Stomach (tissue), 4 donors: ENCODE data around the gene TRAF1.

Experiments
- CTCF ChIP-seq, 7 experiments: fragments of 450-650 bp in 4 of 7; fragments of 200-600 bp in 3 of 7; sonication (generic) in 3 of 7; IDR thresholded peaks; one replicate each; pipeline ENCODE4 v1.5.1; 2016 to 2019; ENCODE audit warnings: antibody characterized with exemption in 7 of 7, control low read depth in 2 of 7, mild to moderate bottlenecking in 1 of 7
- POLR2A ChIP-seq, 4 donors: fragments of 450-650 bp; IDR thresholded peaks; one replicate each; pipeline ENCODE4 v1.6.1; 2016; ENCODE audit warnings: antibody characterized with exemption in 4 of 4, control low read depth in 2 of 4, mild to moderate bottlenecking in 1 of 4, moderate library complexity in 1 of 4

DNA sequence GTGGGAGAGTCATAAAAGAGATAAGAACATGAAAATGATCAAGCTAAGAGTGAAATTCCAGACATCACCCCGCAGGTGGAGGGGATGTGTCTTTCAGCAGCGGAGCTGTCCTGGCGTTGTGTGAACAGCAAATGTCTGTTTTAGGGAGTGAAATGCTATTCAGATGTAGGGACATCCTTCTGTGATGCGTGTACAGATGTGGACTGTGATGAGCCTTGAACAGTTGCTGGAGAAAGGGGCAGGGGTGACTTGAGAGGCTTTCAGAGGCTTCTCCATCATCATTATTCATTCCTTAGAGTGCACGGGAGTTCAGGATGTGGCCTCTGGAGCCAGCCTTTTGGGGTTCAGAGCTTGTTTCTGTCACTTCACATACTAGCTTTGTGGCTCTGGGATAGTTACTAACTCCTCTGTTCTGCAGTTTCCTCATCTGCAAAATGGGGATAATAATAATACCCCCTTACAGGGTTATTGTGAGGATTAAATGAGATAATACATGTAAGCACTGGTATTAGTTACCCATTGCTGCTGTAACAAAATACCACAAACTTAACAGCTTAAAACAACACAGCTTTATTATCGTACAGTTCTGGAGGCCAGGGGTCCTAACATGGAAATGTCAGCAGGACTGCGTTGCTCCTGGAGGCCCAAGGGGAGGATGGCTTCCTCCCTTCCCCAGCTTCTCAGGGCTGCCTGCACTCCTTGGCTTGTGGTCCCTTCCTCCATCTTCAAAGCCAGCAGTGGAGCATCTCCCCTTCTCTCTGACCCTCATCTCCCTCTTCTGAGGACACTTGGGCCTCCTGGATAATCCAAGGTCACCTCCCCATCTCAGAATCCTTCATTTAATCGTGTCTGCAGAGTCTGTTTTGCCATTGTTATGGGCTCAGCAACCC is 9.4 kb downstream of the TRAF1 start:
- TF ChIP-seq CTCF (IDR thresholded peaks at IDR 0.05) = no peak
- TF ChIP-seq POLR2A (IDR thresholded peaks at IDR 0.05) = no peak
